ENCODE measurements around the gene SNRNP40. TPM values are rescaled to one million over a fixed set of nuclear protein-coding genes. Genes with fewer than 3 reads are reported as not detected.
A peak's percentile ranks its signal among the peaks of the same experiment; 100 is the strongest.

Gene SNRNP40
- polyA plus RNA-seq (ENCODE audit: insufficient read length in 3 of 3): 10 to 100 TPM; 66.8 to 76.8 (median 73.1) TPM

- DNase-seq (ENCODE audit: low read depth in 3 of 3, low spot score in 2 of 3): peak; percentile 98 to 99 (median 98)
Observed at GRCh38 chr1:31296486-31297276, at the start of gene SNRNP40, which contains the start of gene ZCCHC17. Gene SNRNP40, minus strand, starts transcription at chr1:31296788. Its CDS starts 37 bp downstream, at chr1:31296751. Gene ZCCHC17, plus strand, starts transcription at chr1:31297032. Its CDS starts 13,067 bp downstream, at chr1:31310099.

- DNase-seq (ENCODE audit: low read depth in 3 of 3, low spot score in 2 of 3): no peak
Observed at GRCh38 chr1:31345635-31346034, 49.0 kb upstream of the SNRNP40 start.

- no peak for DNase-seq (ENCODE audit: low read depth in 3 of 3, low spot score in 2 of 3)
Observed at GRCh38 chr1:31344503-31344902, 47.9 kb upstream of the SNRNP40 start.

GRCh38 chr1:31336687-31337467, 40.3 kb upstream of the SNRNP40 start:
- no peak for DNase-seq (ENCODE audit: low read depth in 3 of 3, low spot score in 2 of 3)

- peak in 1 of 3 donors; percentile 10 for DNase-seq (ENCODE audit: low read depth in 3 of 3, low spot score in 2 of 3)
Observed at GRCh38 chr1:31335007-31335406, 38.4 kb upstream of the SNRNP40 start.

GRCh38 chr1:31327381-31327780, 30.8 kb upstream of the SNRNP40 start:
- no peak for DNase-seq (ENCODE audit: low read depth in 3 of 3, low spot score in 2 of 3)

- no peak for DNase-seq (ENCODE audit: low read depth in 3 of 3, low spot score in 2 of 3)
Observed at GRCh38 chr1:31326461-31326860, 29.9 kb upstream of the SNRNP40 start.

GRCh38 chr1:31324992-31325391, 28.4 kb upstream of the SNRNP40 start:
- no peak for DNase-seq (ENCODE audit: low read depth in 3 of 3, low spot score in 2 of 3)

- no peak for DNase-seq (ENCODE audit: low read depth in 3 of 3, low spot score in 2 of 3)
Observed at GRCh38 chr1:31324093-31324492, 27.5 kb upstream of the SNRNP40 start.

GRCh38 chr1:31318146-31318545, 21.6 kb upstream of the SNRNP40 start:
- DNase-seq (ENCODE audit: low read depth in 3 of 3, low spot score in 2 of 3): no peak

- no peak for DNase-seq (ENCODE audit: low read depth in 3 of 3, low spot score in 2 of 3)
Observed at GRCh38 chr1:31315902-31316301, 19.3 kb upstream of the SNRNP40 start.

- DNase-seq (ENCODE audit: low read depth in 3 of 3, low spot score in 2 of 3): no peak
Observed at GRCh38 chr1:31310198-31310597, 13.6 kb upstream of the SNRNP40 start.

- no peak for DNase-seq (ENCODE audit: low read depth in 3 of 3, low spot score in 2 of 3)
Observed at GRCh38 chr1:31308036-31308435, 11.4 kb upstream of the SNRNP40 start.

- DNase-seq (ENCODE audit: low read depth in 3 of 3, low spot score in 2 of 3): no peak
Observed at GRCh38 chr1:31306278-31306677, 9.7 kb upstream of the SNRNP40 start.

GRCh38 chr1:31302709-31303441, 6.3 kb upstream of the SNRNP40 start:
- DNase-seq (ENCODE audit: low read depth in 3 of 3, low spot score in 2 of 3): no peak

- DNase-seq (ENCODE audit: low read depth in 3 of 3, low spot score in 2 of 3): no peak
Observed at GRCh38 chr1:31300193-31300592, 3.6 kb upstream of the SNRNP40 start.

GRCh38 chr1:31299365-31299764, 2.8 kb upstream of the SNRNP40 start:
- no peak for DNase-seq (ENCODE audit: low read depth in 3 of 3, low spot score in 2 of 3)

- peak in 2 of 3 donors; percentile 19 to 20 for DNase-seq (ENCODE audit: low read depth in 3 of 3, low spot score in 2 of 3)
Observed at GRCh38 chr1:31297277-31298247, 974 bp upstream of the SNRNP40 start.

GRCh38 chr1:31295874-31296485, 608 bp downstream of the SNRNP40 start:
- no peak for DNase-seq (ENCODE audit: low read depth in 3 of 3, low spot score in 2 of 3)

Measured in right renal cortex interstitium (tissue), 3 donors.